ENCODE results near the gene OR52K1.

DNA sequence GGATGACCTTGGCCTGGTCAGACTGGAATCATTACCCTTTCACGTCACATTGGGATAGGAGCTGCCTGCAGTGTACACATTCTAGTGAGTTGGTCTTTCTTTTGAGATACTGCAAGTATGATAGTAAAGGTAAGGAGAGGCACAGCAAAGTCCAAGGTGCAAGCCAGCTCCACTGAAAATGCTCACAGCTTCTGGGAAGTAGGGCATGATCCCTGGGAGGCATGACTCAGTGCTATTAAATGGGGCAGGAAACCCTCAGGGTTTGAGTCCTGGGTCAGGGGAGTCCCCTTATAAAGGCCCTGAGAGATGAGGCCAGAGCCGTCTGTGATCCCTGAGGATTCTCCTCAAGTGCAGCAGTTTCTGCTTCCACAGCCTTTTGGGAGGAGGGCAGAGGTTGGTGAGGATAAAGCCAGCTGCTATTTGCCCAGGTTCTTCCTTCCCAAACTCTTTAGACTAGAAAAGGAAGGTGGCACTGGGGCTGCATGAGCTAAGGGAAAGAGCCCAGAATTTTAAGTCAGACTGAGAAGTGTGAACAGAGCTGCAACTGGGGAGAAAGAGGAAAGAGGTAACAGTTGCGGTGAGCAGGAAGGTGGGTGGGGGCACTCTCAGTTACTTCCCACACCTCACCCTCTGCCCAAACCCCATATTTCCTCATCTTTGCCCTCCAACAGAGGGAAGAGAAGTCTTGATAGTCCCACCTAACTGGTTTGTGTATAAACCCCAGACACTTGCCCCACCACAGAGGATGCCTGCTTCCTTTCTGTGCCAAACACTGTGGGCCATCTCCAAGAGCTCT lies 14.4 kb upstream of the OR52K1 start:
- TF ChIP-seq, protein P1, sequence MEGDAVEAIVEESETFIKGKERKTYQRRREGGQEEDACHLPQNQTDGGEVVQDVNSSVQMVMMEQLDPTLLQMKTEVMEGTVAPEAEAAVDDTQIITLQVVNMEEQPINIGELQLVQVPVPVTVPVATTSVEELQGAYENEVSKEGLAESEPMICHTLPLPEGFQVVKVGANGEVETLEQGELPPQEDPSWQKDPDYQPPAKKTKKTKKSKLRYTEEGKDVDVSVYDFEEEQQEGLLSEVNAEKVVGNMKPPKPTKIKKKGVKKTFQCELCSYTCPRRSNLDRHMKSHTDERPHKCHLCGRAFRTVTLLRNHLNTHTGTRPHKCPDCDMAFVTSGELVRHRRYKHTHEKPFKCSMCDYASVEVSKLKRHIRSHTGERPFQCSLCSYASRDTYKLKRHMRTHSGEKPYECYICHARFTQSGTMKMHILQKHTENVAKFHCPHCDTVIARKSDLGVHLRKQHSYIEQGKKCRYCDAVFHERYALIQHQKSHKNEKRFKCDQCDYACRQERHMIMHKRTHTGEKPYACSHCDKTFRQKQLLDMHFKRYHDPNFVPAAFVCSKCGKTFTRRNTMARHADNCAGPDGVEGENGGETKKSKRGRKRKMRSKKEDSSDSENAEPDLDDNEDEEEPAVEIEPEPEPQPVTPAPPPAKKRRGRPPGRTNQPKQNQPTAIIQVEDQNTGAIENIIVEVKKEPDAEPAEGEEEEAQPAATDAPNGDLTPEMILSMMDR (IDR thresholded peaks at IDR 0.05): no peak
- TF ChIP-seq POLR2A (IDR thresholded peaks at IDR 0.05): no peak
- TF ChIP-seq POLR2AphosphoS5 (IDR thresholded peaks at IDR 0.05): no peak
